Small intestine (tissue), 7 donors: ENCODE data around the gene GET4. TPM values are rescaled to one million over a fixed set of nuclear protein-coding genes. Genes with fewer than 3 reads are reported as not detected.

Experiments used
- DNase-seq, 2 donors: peaks; one replicate each; pipeline versions ENCODE4 v3.0.0 to v3.0.0-alpha.2; 2013
- FAIRE-seq: peaks from 2 replicates; lab custom pipeline; 2012; peaks lifted over from hg19 to GRCh38; lab: Jason Lieb, UNC
- H3K27ac ChIP-seq, 3 donors: one replicate each; pipeline ENCODE4 v1.5.1; 2013; ENCODE audit warnings: low read length in 2 of 3, mild to moderate bottlenecking in 2 of 3, control low read depth in 1 of 3, inconsistent platforms in 1 of 3, low read depth in 1 of 3, moderate library complexity in 1 of 3
- H3K27me3 ChIP-seq, 3 donors: one replicate each; pipeline ENCODE4 v1.6.1; 2013; ENCODE audit warnings: low read length in 3 of 3, inconsistent platforms in 1 of 3; ENCODE audit not compliant: control insufficient read depth in 3 of 3, insufficient read depth in 3 of 3
- H3K36me3 ChIP-seq, 3 donors: one replicate each; pipeline ENCODE4 v1.6.1; 2013; ENCODE audit warnings: low read length in 3 of 3, inconsistent platforms in 1 of 3, low read depth in 1 of 3, mild to moderate bottlenecking in 1 of 3, moderate library complexity in 1 of 3; ENCODE audit not compliant: control insufficient read depth in 3 of 3, insufficient read depth in 2 of 3
- H3K4me1 ChIP-seq, 3 donors: one replicate each; pipeline ENCODE4 v1.6.1; 2013; ENCODE audit warnings: low read length in 2 of 3, inconsistent platforms in 1 of 3, low read depth in 1 of 3, mild to moderate bottlenecking in 1 of 3, moderate library complexity in 1 of 3; ENCODE audit not compliant: control insufficient read depth in 3 of 3, insufficient read depth in 2 of 3
- H3K4me3 ChIP-seq, 3 donors: one replicate each; pipeline ENCODE4 v1.5.1; 2013; ENCODE audit warnings: low read length in 3 of 3, control low read depth in 1 of 3, inconsistent platforms in 1 of 3, low read depth in 1 of 3, mild to moderate bottlenecking in 1 of 3, moderate library complexity in 1 of 3
- H3K9me3 ChIP-seq, 2 donors: one replicate each; pipeline ENCODE4 v1.6.1; 2013; ENCODE audit warnings: low read depth in 1 of 2, low read length in 1 of 2; ENCODE audit not compliant: control insufficient read depth in 2 of 2, insufficient read depth in 1 of 2
- WGBS, 3 donors: extraction: QIAGEN DNeasy Blood & Tissue Kit; methylation state at CpG; one replicate each; pipeline ENCODE4 v1.1.7; 2013; 5-methylcytosine and 5-hydroxymethylcytosine counted together
- polyA plus RNA-seq, 4 donors: library from polyadenylated mRNA; stranded (reverse) in 3 of 4; unstranded in 1 of 4; fragments of 200-250 nt in 3 of 4; fragments of 120-200 nt in 1 of 4; gene quantifications; one replicate each; pipeline versions ENCODE4 v1.2.1 to v1.2.3, GENCODE V29; 2013
- donor health status: healthy with polysubstance abuse.
- donor health status: control.
- donor health status: control.
- donor health status: Bipolar disorder and iron deficiency.
- donor health status: healthy.

The GET4 gene
- polyA plus RNA-seq, 4 donors: 38.9 to 87.2 (median 74.5) TPM

GRCh38 chr7:917255-918117, 41.1 kb downstream of the GET4 start:
- H3K27me3 ChIP-seq: no peaks in the 10 kb centered on the region
- WGBS, 3 donors: 72 to 87% (median 78%) methylated on average over 25 to 28 of the region's 33 CpGs
- no peak overlapping the region for H3K4me3 ChIP-seq
- H3K36me3 ChIP-seq: peaks cover 0 to 76% (median 2%) of the 10 kb centered on the region in 3 donors
- H3K27ac ChIP-seq: no peak overlapping the region
- H3K9me3 ChIP-seq: no peaks in the 10 kb centered on the region
- H3K4me1 ChIP-seq: peaks cover 2 to 53% (median 4%) of the 10 kb centered on the region in 3 donors
- DNase-seq (no peak), FAIRE-seq (no peak)

DNA sequence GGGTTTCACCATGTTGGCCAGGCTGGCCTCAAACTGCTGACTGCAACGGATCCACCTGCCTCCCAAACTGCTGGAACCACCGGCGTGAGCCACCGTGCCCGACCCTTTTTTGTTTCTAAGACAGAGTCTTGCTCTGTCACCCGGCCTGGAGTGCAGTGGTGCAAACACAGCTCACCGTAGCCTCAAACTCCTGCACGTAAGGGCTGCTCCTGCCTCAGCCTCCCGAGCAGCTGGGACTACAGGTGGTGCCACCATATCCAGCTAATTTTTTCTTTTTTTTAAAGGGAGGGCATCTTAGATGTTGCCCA, 41.7 kb downstream of the GET4 start:
- 85 to 96% (median 93%) methylated on average over 9 of the region's 9 CpGs for WGBS, 3 donors
- H3K27me3 ChIP-seq: no peaks in the 10 kb centered on the region
- FAIRE-seq (no peak), DNase-seq (no peak)
- peaks cover 2 to 58% (median 6%) of the 10 kb centered on the region in 3 donors for H3K4me1 ChIP-seq
- H3K36me3 ChIP-seq: peaks cover 0 to 75% (median 2%) of the 10 kb centered on the region in 3 donors
- H3K9me3 ChIP-seq: no peaks in the 10 kb centered on the region
- H3K4me3 ChIP-seq: no peak overlapping the region
- H3K27ac ChIP-seq: no peak overlapping the region

DNA sequence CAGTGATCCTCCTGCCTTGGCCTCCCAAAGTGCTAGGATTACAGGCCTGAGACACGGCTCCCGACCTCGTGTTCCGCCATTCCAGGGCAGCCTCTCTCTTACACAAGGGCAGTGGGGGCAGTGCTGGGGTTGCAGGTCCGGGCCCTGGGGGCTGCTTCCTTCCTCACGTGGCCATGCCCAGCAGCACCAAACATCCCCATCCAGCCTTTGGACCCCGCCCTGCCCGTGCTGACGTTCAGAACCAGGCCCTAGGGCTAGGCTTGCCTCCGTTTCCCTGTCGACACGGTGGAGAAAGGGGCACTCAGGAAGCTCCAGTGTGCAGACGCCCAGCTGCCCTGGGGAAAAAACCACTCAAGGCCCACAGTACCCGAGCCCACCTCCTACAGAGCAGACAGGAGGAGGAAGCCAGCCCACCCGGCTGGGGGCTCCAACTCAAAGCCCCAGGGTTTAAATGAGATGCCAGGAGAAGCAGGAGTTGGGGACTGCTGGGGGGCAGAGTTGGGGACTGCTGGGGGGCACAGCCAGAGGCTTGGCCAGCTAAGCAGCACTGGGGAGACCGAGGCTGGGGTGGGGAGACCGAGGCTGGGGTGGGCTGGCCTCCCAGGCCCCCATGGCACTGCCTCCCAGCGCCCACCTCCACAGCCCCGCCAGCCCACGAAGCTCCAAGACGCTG, 42.2 kb downstream of the GET4 start:
- Histone ChIP-seq H3K36me3 (peaks cover 0 to 78% (median 2%) of the 10 kb centered on the region in 3 donors), H3K27me3 (no peaks in the 10 kb centered on the region), H3K27ac (no peak overlapping the region), H3K9me3 (no peaks in the 10 kb centered on the region), H3K4me3 (no peak overlapping the region), H3K4me1 (peaks cover 2 to 61% (median 7%) of the 10 kb centered on the region in 3 donors)
- no peak for FAIRE-seq
- WGBS, 3 donors: 83 to 90% (median 86%) methylated on average over 16 to 21 of the region's 21 CpGs
- DNase-seq: no peak

GRCh38 chr7:919114-919442, 42.7 kb downstream of the GET4 start:
- FAIRE-seq: no peak
- Histone ChIP-seq H3K27ac (no peak overlapping the region), H3K4me1 (peaks cover 2 to 59% (median 10%) of the 10 kb centered on the region in 3 donors), H3K4me3 (no peak overlapping the region), H3K36me3 (peaks cover 0 to 80% (median 2%) of the 10 kb centered on the region in 3 donors), H3K9me3 (no peaks in the 10 kb centered on the region), H3K27me3 (no peaks in the 10 kb centered on the region)
- 79 to 91% (median 81%) methylated on average over 10 to 13 of the region's 13 CpGs for WGBS, 3 donors
- DNase-seq: no peak

- FAIRE-seq (no peak), DNase-seq (peak in 1 of 2 donors; percentile 61)
- Histone ChIP-seq H3K27ac (no peak overlapping the region), H3K27me3 (no peaks in the 10 kb centered on the region), H3K36me3 (peaks cover 0 to 82% (median 2%) of the 10 kb centered on the region in 3 donors), H3K9me3 (no peaks in the 10 kb centered on the region), H3K4me1 (peaks cover 7 to 58% (median 15%) of the 10 kb centered on the region in 3 donors), H3K4me3 (no peak overlapping the region)
- WGBS, 3 donors: 21 to 76% (median 38%) methylated on average over 17 to 26 of the region's 26 CpGs
Measured at GRCh38 chr7:919924-920341, 43.6 kb downstream of the GET4 start.

DNA sequence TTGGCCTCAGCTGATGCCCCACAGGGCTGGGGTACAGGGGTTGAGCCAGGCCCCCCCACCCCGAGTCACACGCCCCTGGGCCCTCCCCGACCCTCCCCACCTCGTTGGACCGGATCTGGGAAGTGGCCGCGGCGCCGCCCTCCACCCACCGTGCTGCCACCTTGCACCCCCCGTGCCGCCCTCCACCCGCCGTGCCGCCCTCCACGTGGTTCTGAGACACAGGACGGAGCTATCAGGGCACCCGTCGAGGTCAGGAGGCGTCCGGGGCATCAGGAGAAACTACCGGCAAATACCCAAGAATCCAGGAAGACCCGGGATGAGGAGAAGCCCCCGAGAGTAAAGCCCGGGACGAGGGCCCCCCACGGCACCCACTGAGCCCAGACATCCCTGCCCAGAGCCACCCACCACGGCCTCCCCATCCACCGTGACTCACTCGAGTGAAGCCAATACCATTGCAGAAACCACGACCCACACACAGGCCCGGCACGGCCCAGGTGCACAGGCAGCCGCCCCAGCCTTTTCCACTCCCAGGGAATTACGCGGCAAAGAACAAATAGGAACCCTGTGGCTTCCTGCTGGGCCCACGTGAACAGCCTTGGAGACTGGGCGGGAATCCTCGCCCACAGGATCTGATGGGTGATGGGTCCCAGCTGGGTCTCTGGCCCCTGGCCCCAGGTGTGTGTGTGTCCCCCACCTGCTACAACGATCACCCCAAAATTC, 44.2 kb downstream of the GET4 start:
- FAIRE-seq (no peak), DNase-seq (peak in 1 of 2 donors; percentile 66)
- Histone ChIP-seq H3K4me3 (no peak overlapping the region), H3K27ac (no peak overlapping the region), H3K27me3 (no peaks in the 10 kb centered on the region), H3K36me3 (peaks cover 0 to 80% (median 2%) of the 10 kb centered on the region in 3 donors), H3K9me3 (no peaks in the 10 kb centered on the region), H3K4me1 (peaks cover 9 to 58% (median 17%) of the 10 kb centered on the region in 3 donors)
- WGBS, 3 donors: 24 to 69% (median 56%) methylated on average over 26 to 40 of the region's 40 CpGs

DNA sequence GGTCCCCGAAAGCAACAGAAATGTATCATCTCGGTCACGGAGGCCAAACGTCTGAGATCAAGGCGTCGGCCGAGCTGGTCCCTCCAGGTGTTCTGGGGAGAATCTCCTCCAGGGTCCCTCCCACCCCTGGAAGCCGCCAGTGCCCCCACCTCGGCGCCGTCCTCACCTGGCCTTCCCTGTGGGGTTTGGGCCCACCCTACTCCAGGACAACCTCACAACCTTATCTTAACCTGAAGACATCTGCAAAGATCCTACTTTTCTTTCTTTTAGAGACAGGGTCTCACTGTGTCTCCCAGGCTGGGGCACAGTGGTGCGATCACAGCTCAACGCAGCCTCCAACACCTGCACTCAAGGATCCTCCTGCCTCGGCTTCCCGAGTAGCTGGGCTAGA, 44.7 kb downstream of the GET4 start:
- H3K27me3 ChIP-seq: no peaks in the 10 kb centered on the region
- WGBS, 3 donors: 51 to 80% (median 62%) methylated on average over 15 of the region's 15 CpGs
- peak overlapping the region in 1 of 3 donors; percentile 24 for H3K27ac ChIP-seq
- FAIRE-seq: no peak
- H3K9me3 ChIP-seq: no peaks in the 10 kb centered on the region
- peaks cover 0 to 81% (median 2%) of the 10 kb centered on the region in 3 donors for H3K36me3 ChIP-seq
- H3K4me1 ChIP-seq: peaks cover 9 to 62% (median 21%) of the 10 kb centered on the region in 3 donors
- no peak for DNase-seq
- no peak overlapping the region for H3K4me3 ChIP-seq
